Measurements from ENCODE around the gene RNF7.

DNA sequence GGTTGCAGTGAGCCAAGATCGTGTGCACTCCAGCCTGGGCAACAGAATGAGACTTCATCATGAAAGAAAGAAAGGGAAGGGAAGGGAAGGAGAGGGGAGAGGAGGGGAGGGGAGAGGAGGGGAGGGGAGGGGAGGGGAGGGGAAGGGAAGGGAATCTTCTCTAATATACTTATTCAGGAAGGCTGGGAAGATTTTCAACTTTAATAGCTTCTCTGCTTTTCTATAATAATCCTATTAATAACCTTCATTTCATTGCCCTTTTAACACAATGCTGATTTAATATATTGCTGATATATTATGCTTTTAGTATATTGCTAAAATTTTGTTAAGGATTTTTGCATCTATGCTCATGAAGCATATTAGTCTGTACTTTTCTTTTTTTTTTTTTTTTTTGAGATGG is 23.4 kb upstream of the RNF7 start:
- TF ChIP-seq, protein P1, sequence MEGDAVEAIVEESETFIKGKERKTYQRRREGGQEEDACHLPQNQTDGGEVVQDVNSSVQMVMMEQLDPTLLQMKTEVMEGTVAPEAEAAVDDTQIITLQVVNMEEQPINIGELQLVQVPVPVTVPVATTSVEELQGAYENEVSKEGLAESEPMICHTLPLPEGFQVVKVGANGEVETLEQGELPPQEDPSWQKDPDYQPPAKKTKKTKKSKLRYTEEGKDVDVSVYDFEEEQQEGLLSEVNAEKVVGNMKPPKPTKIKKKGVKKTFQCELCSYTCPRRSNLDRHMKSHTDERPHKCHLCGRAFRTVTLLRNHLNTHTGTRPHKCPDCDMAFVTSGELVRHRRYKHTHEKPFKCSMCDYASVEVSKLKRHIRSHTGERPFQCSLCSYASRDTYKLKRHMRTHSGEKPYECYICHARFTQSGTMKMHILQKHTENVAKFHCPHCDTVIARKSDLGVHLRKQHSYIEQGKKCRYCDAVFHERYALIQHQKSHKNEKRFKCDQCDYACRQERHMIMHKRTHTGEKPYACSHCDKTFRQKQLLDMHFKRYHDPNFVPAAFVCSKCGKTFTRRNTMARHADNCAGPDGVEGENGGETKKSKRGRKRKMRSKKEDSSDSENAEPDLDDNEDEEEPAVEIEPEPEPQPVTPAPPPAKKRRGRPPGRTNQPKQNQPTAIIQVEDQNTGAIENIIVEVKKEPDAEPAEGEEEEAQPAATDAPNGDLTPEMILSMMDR (IDR thresholded peaks at IDR 0.05; ENCODE audit: extremely low read depth in 1 of 2, insufficient read depth in 1 of 2, low read depth in 1 of 2, low read length in 2 of 2), result no peak
- TF ChIP-seq POLR2AphosphoS5 (IDR thresholded peaks at IDR 0.05; ENCODE audit: insufficient read depth, low read depth, low read length) (no peak), EZH2 (IDR thresholded peaks at IDR 0.05; ENCODE audit: borderline replicate concordance, low read depth, low read length, severe bottlenecking) (no peak), POLR2A (IDR thresholded peaks at IDR 0.05; ENCODE audit: low read depth, low read length) (no peak), JUN (IDR thresholded peaks at IDR 0.05; ENCODE audit: borderline replicate concordance, insufficient read depth, insufficient read length, low read depth) (no peak), GATA2 (IDR thresholded peaks at IDR 0.05; ENCODE audit: insufficient read depth, insufficient read length, low read depth, low read length) (no peak), MYC (IDR thresholded peaks at IDR 0.05; ENCODE audit: low read depth, low read length) (no peak), FOS (IDR thresholded peaks at IDR 0.05; ENCODE audit: borderline replicate concordance, insufficient read depth, low read length) (no peak)
- TF ChIP-seq, protein P2, sequence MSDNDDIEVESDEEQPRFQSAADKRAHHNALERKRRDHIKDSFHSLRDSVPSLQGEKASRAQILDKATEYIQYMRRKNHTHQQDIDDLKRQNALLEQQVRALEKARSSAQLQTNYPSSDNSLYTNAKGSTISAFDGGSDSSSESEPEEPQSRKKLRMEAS (IDR thresholded peaks at IDR 0.05; ENCODE audit: insufficient read depth, insufficient read length), result no peak
